DND-41 (cell line): ENCODE measurements around the gene KRTAP23-1.

Experiments
- EZH2 ChIP-seq: IDR thresholded peaks from 3 replicates; pipeline ENCODE4 v1.6.1; 2012; ENCODE audit warnings: borderline replicate concordance, low read depth, mild to moderate bottlenecking, moderate library complexity, low read length, inconsistent platforms; ENCODE audit not compliant: severe bottlenecking
- TF ChIP-seq, protein P1 (sequence below): IDR thresholded peaks from 2 replicates; pipeline ENCODE4 v1.5.1; 2012; ENCODE audit warnings: borderline replicate concordance, low read length, moderate library complexity, mild to moderate bottlenecking; ENCODE audit not compliant: poor library complexity, severe bottlenecking; ENCODE audit errors: extremely low read depth

DNA sequence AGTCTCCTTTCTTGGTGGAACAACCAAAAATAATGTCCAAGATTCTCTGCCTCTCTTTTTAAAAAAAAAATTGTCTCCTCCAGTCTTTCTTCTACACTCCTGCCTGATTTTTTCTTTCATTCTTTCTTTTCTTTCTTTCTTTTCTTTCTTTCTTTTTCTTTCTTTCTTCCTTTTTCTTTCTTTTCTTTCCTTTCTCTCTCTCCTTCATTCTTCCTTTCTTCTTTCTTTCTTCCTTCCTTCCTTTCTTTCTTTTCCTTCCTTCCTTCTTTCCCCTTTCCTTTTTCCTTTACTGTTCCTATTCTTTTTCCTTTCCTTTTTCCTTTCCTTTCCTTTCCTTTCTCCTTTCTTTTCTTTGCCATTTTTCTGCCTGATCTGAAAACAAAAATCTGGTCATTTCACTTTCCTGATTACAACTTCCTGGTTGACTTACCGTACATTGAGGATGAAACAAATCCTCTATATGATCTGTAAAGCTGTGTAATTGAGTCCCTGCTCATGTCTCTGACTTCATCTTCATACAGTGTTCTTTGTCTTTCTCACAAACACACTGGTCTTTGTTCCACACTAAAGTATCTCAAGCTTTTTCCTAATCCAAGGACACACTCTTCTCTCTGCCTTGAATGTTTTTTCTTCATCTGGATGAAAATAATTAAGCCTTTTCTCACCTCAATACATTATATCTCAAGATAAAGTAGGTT lies 6.1 kb upstream of the KRTAP23-1 start:
- TF ChIP-seq, protein P1, sequence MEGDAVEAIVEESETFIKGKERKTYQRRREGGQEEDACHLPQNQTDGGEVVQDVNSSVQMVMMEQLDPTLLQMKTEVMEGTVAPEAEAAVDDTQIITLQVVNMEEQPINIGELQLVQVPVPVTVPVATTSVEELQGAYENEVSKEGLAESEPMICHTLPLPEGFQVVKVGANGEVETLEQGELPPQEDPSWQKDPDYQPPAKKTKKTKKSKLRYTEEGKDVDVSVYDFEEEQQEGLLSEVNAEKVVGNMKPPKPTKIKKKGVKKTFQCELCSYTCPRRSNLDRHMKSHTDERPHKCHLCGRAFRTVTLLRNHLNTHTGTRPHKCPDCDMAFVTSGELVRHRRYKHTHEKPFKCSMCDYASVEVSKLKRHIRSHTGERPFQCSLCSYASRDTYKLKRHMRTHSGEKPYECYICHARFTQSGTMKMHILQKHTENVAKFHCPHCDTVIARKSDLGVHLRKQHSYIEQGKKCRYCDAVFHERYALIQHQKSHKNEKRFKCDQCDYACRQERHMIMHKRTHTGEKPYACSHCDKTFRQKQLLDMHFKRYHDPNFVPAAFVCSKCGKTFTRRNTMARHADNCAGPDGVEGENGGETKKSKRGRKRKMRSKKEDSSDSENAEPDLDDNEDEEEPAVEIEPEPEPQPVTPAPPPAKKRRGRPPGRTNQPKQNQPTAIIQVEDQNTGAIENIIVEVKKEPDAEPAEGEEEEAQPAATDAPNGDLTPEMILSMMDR = no peak
- no peak for TF ChIP-seq EZH2
